ENCODE results near the gene ADGRD2. TPM values are rescaled to one million over a fixed set of nuclear protein-coding genes. Genes with fewer than 3 reads are reported as not detected.

Gene ADGRD2
- total and polyA plus RNA-seq, 7 experiments from 2014 or later, result not detected

DNA sequence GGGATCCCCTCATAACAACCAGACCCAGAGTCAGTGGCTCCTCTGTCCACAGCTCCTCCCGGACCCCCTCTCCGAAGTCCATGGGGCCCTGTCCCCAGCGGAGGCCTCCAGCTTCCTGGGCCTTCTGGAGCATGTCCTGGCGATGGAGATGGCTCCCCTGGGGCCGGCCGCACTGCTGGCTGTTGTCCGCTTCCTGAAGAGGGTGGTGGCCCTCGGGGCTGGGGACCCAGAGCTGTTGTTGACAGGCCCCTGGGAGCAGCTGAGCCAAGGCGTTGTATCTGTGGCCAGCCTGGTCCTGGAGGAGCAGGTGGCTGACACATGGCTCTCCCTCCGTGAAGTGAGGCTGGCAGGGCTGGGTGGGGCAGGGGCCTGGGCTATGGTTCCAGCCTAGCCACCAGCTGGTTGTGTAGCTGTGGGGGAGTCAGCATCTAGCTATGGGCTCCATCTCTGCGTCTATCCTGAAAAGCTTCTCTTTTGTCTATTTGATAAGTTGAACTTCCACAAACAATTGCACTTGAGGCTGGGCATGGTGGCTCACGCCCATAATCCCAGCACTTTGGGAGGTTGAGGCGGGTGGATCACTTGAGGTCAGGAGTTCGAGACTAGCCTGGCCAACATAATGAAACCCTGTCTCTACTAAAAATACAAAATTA, 4.7 kb downstream of the ADGRD2 start:
- CTCF ChIA-PET, result no interaction called here
- H3K27me3 ChIP-seq (ENCODE audit: control insufficient read depth in 2 of 2, insufficient read depth in 2 of 2, low read length in 2 of 2), result no peaks in the 10 kb centered on the region

DNA sequence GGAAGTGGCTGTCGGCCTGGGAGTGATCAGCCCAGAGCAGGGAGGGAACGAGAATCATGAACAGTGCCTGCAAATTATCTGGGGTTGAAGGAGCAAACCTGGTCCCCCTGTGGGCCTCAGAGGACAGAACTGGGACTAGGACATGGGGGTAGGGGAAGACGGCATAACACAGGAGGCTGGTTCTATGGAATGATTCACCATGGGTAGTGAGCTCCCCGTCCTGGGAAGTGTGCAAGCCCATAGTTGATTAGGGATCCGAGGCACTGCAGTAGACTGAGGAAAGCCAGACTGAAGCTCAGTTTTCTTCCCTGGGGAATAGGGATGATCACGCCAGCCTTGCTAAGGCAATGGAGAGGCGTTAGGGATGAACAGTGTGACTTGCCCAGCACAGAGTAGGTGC, 5.6 kb downstream of the ADGRD2 start:
- peaks cover 9 to 20% (median 14%) of the 10 kb centered on the region in 5 donors for H3K27me3 Mint-ChIP-seq
- Histone ChIP-seq H3K27me3 (ENCODE audit: control insufficient read depth in 2 of 2, insufficient read depth in 2 of 2, low read length in 2 of 2) (no peaks in the 10 kb centered on the region), H3K4me1 (ENCODE audit: control insufficient read depth in 2 of 2, insufficient read depth in 2 of 2, low read length in 2 of 2) (no peaks in the 10 kb centered on the region), H3K9me3 (ENCODE audit: control insufficient read depth in 2 of 3, low read length in 3 of 3) (no peaks in the 10 kb centered on the region), H3K27ac (ENCODE audit: low read depth, low read length) (no peak overlapping the region), H3K4me3 (ENCODE audit: low read length) (no peak overlapping the region), H3K36me3 (ENCODE audit: control insufficient read depth in 2 of 3, insufficient read depth in 3 of 3, low read length in 3 of 3) (no peaks in the 10 kb centered on the region)
- H3K9me3 Mint-ChIP-seq, result peaks cover 0 to 6% (median 0%) of the 10 kb centered on the region in 11 donors
- H3K4me1 Mint-ChIP-seq, result no peaks in the 10 kb centered on the region
- H3K27ac Mint-ChIP-seq, result no peak overlapping the region
- ChIA-PET CTCF (interaction anchor here (0.6 kb wide), 1 partner anchor 37 kb away, joined by 3 read pairs; no protein-coding TSS in a partner anchor), POLR2A (no interaction called here)
- H3K36me3 Mint-ChIP-seq, result no peaks in the 10 kb centered on the region
- no peak overlapping the region for H3K4me3 Mint-ChIP-seq
- no peak for ATAC-seq
- intact Hi-C loops (cut with micrococcal nuclease), result no loop called here
- DNase-seq, result no peak

More for the DNA sequence above, 4.7 kb downstream of the ADGRD2 start:
- no peak overlapping the region for H3K27ac ChIP-seq (ENCODE audit: low read depth, low read length)
- Mint-ChIP-seq H3K27ac (no peak overlapping the region), H3K4me3 (no peak overlapping the region), H3K36me3 (no peaks in the 10 kb centered on the region), H3K9me3 (no peaks in the 10 kb centered on the region), H3K4me1 (peaks cover 0 to 2% (median 0%) of the 10 kb centered on the region in 7 donors), H3K27me3 (peaks cover 14 to 27% (median 21%) of the 10 kb centered on the region in 5 donors)
- no peak for DNase-seq
- no peak for ATAC-seq
- POLR2A ChIA-PET, result no interaction called here
- no peaks in the 10 kb centered on the region for H3K9me3 ChIP-seq (ENCODE audit: control insufficient read depth in 2 of 3, low read length in 3 of 3)
- H3K4me3 ChIP-seq (ENCODE audit: low read length), result no peak overlapping the region
- intact Hi-C loops (cut with micrococcal nuclease), result no loop called here
- no peaks in the 10 kb centered on the region for H3K4me1 ChIP-seq (ENCODE audit: control insufficient read depth in 2 of 2, insufficient read depth in 2 of 2, low read length in 2 of 2)
- no peaks in the 10 kb centered on the region for H3K36me3 ChIP-seq (ENCODE audit: control insufficient read depth in 2 of 3, insufficient read depth in 3 of 3, low read length in 3 of 3)

DNA sequence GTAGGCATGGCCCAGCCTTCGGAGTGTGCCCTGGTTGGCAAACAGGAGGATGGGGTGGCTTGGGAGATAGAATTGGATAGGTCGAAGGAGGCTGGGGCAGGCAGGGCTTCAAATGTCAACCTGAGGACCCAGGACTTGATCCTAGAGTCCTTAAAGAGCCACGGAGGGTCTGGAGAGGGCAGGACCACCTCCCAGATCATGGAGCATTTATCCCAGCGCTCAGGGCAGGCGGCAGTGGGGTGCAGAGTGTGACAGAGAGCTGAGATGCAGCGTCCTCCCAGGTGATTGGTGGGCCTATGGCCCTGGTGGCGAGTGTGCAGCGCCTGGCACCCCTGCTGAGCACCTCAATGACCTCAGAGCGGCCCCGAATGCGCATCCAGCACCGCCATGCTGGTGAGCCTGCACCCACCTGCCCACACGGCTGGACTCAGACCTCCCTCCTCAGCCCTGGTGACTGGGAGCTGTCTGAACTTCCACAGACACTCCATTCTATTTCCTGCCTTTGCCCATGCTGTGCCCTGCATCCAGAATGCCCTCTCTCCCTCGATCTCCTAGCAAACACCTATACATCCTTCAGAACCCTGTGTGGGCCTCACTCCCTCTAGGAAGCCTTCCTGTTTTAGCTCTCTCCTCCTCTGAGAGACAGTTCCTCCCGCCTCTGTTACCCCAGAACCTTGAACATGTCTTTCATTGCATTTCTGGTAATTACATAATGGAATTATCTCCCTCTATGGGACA, 6.3 kb downstream of the ADGRD2 start:
- CTCF ChIA-PET, result no interaction called here
- no peaks in the 10 kb centered on the region for H3K27me3 ChIP-seq (ENCODE audit: control insufficient read depth in 2 of 2, insufficient read depth in 2 of 2, low read length in 2 of 2)
- Mint-ChIP-seq H3K4me3 (no peak overlapping the region), H3K4me1 (no peaks in the 10 kb centered on the region), H3K9me3 (peaks cover 0 to 6% (median 0%) of the 10 kb centered on the region in 11 donors), H3K27ac (peak overlapping the region in 1 of 9 donors; percentile 20), H3K27me3 (peaks cover 2 to 15% (median 7%) of the 10 kb centered on the region in 5 donors), H3K36me3 (no peaks in the 10 kb centered on the region)
- H3K9me3 ChIP-seq (ENCODE audit: control insufficient read depth in 2 of 3, low read length in 3 of 3), result no peaks in the 10 kb centered on the region
- no peak overlapping the region for H3K27ac ChIP-seq (ENCODE audit: low read depth, low read length)
- DNase-seq (no peak), ATAC-seq (no peak)
- H3K4me1 ChIP-seq (ENCODE audit: control insufficient read depth in 2 of 2, insufficient read depth in 2 of 2, low read length in 2 of 2), result no peaks in the 10 kb centered on the region
- H3K4me3 ChIP-seq (ENCODE audit: low read length), result no peak overlapping the region
- POLR2A ChIA-PET, result no interaction called here
- no peaks in the 10 kb centered on the region for H3K36me3 ChIP-seq (ENCODE audit: control insufficient read depth in 2 of 3, insufficient read depth in 3 of 3, low read length in 3 of 3)
- intact Hi-C loops (cut with micrococcal nuclease), result no loop called here

DNA sequence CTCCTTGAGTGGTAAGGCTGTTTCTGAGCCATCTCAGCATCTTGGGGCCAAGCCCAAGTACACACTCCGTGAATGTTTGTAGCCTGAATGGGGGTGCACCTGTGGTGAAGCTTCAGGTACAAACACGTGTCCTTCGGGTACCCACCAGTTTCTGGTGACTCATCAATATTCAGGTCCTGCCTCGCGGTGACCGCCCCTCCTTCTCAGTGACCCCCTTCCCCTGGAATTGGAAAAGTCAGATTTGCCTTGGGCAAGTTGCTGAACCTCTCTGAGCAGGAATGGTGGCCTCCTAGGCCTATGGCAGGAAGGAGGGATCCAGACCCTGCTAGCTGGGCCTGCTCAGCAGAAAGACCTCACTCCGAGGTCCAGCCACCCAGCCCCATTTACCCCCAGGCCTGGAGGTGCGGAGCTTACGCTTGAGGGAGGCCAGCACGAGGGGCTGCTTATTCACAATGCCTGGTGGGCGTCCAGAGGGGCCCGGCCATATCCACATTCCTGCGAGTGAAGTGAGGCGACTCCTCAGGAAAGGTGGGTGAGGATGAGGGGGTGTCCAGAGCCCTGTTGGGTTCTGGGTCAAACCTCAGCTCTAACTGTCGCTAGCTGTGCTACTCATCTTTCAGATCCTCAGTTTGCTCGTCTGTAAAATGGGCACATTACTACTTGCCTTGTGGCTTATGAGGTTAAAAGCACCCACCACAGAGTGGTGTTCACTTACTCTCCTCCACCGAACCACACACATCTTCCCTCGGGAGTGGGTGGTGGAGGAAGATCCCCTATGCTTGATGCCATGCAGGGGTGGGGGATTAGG, 7.0 kb downstream of the ADGRD2 start:
- H3K27me3 ChIP-seq (ENCODE audit: control insufficient read depth in 2 of 2, insufficient read depth in 2 of 2, low read length in 2 of 2), result no peaks in the 10 kb centered on the region
- ChIA-PET POLR2A (no interaction called here), CTCF (no interaction called here)
- Mint-ChIP-seq H3K27me3 (peaks cover 0 to 12% (median 1%) of the 10 kb centered on the region in 5 donors), H3K4me3 (no peak overlapping the region), H3K36me3 (no peaks in the 10 kb centered on the region), H3K27ac (peak overlapping the region in 1 of 9 donors; percentile 20), H3K4me1 (no peaks in the 10 kb centered on the region), H3K9me3 (peaks cover 0 to 6% (median 0%) of the 10 kb centered on the region in 11 donors)
- DNase-seq, result no peak
- H3K9me3 ChIP-seq (ENCODE audit: control insufficient read depth in 2 of 3, low read length in 3 of 3), result no peaks in the 10 kb centered on the region
- no peak for ATAC-seq
- no peak overlapping the region for H3K4me3 ChIP-seq (ENCODE audit: low read length)
- H3K36me3 ChIP-seq (ENCODE audit: control insufficient read depth in 2 of 3, insufficient read depth in 3 of 3, low read length in 3 of 3), result no peaks in the 10 kb centered on the region
- no peaks in the 10 kb centered on the region for H3K4me1 ChIP-seq (ENCODE audit: control insufficient read depth in 2 of 2, insufficient read depth in 2 of 2, low read length in 2 of 2)
- H3K27ac ChIP-seq (ENCODE audit: low read depth, low read length), result no peak overlapping the region
- intact Hi-C loops (cut with micrococcal nuclease), result no loop called here

DNA sequence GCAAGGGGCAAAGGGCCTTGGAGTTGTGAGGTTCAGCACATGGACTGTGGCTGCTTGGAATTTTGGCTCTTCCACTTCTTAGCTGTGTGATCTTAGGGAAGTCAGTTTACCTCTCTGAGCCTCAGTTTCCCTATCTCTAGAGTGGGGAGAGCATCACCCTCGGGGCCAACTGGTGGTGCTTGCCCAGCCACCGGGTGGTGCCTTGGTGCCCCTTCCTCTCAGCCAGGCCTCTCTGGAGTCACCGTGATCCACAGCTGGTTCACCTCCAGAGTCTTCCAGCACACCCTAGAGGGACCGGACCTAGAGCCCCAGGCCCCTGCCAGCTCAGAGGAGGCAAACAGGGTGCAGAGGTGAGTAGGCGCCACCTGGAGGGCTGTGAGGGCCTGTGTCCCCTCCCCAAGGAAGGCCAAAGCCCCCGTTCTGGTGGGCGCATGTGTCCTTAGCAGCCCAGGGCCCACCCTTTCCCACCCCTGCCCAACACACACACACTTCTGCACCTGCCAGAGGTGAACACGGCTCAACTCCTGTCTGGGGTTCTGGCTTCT, 7.7 kb downstream of the ADGRD2 start:
- Histone ChIP-seq H3K27me3 (ENCODE audit: control insufficient read depth in 2 of 2, insufficient read depth in 2 of 2, low read length in 2 of 2) (no peaks in the 10 kb centered on the region), H3K36me3 (ENCODE audit: control insufficient read depth in 2 of 3, insufficient read depth in 3 of 3, low read length in 3 of 3) (no peaks in the 10 kb centered on the region), H3K4me1 (ENCODE audit: control insufficient read depth in 2 of 2, insufficient read depth in 2 of 2, low read length in 2 of 2) (no peaks in the 10 kb centered on the region), H3K9me3 (ENCODE audit: control insufficient read depth in 2 of 3, low read length in 3 of 3) (no peaks in the 10 kb centered on the region), H3K27ac (ENCODE audit: low read depth, low read length) (no peak overlapping the region), H3K4me3 (ENCODE audit: low read length) (no peak overlapping the region)
- ATAC-seq (no peak), DNase-seq (no peak)
- Mint-ChIP-seq H3K27me3 (peaks cover 0 to 11% (median 0%) of the 10 kb centered on the region in 5 donors), H3K9me3 (peaks cover 0 to 6% (median 0%) of the 10 kb centered on the region in 11 donors), H3K36me3 (no peaks in the 10 kb centered on the region), H3K27ac (no peak overlapping the region), H3K4me1 (no peaks in the 10 kb centered on the region), H3K4me3 (no peak overlapping the region)
- CTCF ChIA-PET, result no interaction called here
- POLR2A ChIA-PET, result no interaction called here
- intact Hi-C loops (cut with micrococcal nuclease), result no loop called here

DNA sequence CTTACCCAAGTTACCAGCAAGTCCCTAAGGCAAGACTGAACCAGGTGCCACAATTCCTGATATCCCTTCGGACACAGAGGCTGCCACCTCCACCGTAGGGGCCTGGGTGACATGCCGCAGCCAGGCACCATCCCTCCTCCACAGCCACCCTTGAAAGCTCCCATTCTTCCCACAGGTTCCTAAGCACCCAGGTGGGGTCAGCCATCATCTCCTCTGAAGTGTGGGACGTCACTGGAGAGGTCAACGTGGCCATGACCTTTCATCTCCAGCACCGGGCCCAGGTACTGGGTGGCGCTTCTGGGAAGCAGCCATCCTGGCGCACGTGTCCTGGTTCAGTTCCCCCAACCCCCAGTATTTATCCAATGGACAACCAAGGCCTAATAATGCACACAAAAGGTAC, 8.2 kb downstream of the ADGRD2 start:
- Histone ChIP-seq H3K36me3 (ENCODE audit: control insufficient read depth in 2 of 3, insufficient read depth in 3 of 3, low read length in 3 of 3) (no peaks in the 10 kb centered on the region), H3K27ac (ENCODE audit: low read depth, low read length) (no peak overlapping the region), H3K4me3 (ENCODE audit: low read length) (no peak overlapping the region), H3K9me3 (ENCODE audit: control insufficient read depth in 2 of 3, low read length in 3 of 3) (no peaks in the 10 kb centered on the region), H3K27me3 (ENCODE audit: control insufficient read depth in 2 of 2, insufficient read depth in 2 of 2, low read length in 2 of 2) (no peaks in the 10 kb centered on the region), H3K4me1 (ENCODE audit: control insufficient read depth in 2 of 2, insufficient read depth in 2 of 2, low read length in 2 of 2) (no peaks in the 10 kb centered on the region)
- H3K9me3 Mint-ChIP-seq, result peaks cover 0 to 6% (median 0%) of the 10 kb centered on the region in 11 donors
- ChIA-PET CTCF (no interaction called here), POLR2A (no interaction called here)
- no peak overlapping the region for H3K4me3 Mint-ChIP-seq
- DNase-seq (no peak), ATAC-seq (no peak)
- H3K36me3 Mint-ChIP-seq, result no peaks in the 10 kb centered on the region
- peaks cover 0 to 11% (median 0%) of the 10 kb centered on the region in 5 donors for H3K27me3 Mint-ChIP-seq
- no peaks in the 10 kb centered on the region for H3K4me1 Mint-ChIP-seq
- no peak overlapping the region for H3K27ac Mint-ChIP-seq
- intact Hi-C loops (cut with micrococcal nuclease), result no loop called here

All from naive thymus-derived CD4-positive, alpha-beta T cell (primary cell).